Right kidney (tissue), 1 donor: ENCODE results near the gene KCNQ1.

ENCODE experiments used
- DNase-seq: peaks from one replicate; pipeline ENCODE4 v3.0.0-alpha.2; 2016

The KCNQ1 gene

GRCh38 chr11:2810411-2811205, 365.8 kb downstream of the KCNQ1 start:
- DNase-seq: no peak

- DNase-seq: no peak
Measured at GRCh38 chr11:2811206-2812091, 366.6 kb downstream of the KCNQ1 start.

- peak; percentile 71 for DNase-seq
Measured at GRCh38 chr11:2812371-2812991, 367.7 kb downstream of the KCNQ1 start.

- DNase-seq: no peak
Measured at GRCh38 chr11:2813141-2813908, 368.5 kb downstream of the KCNQ1 start.

- DNase-seq: no peak
Measured at GRCh38 chr11:2813968-2814367, 369.2 kb downstream of the KCNQ1 start.

- no peak for DNase-seq
Measured at GRCh38 chr11:2814751-2815150, 369.9 kb downstream of the KCNQ1 start.

- DNase-seq: no peak
Measured at GRCh38 chr11:2815762-2816496, 371.1 kb downstream of the KCNQ1 start.

- no peak for DNase-seq
Measured at GRCh38 chr11:2816523-2816922, 371.7 kb downstream of the KCNQ1 start.

- DNase-seq: no peak
Measured at GRCh38 chr11:2816941-2817421, 372.2 kb downstream of the KCNQ1 start.

- DNase-seq: no peak
Measured at GRCh38 chr11:2817431-2817830, 372.6 kb downstream of the KCNQ1 start.

GRCh38 chr11:2818021-2818420, 373.2 kb downstream of the KCNQ1 start:
- no peak for DNase-seq

GRCh38 chr11:2818503-2818902, 373.7 kb downstream of the KCNQ1 start:
- no peak for DNase-seq

GRCh38 chr11:2819316-2819715, 374.5 kb downstream of the KCNQ1 start:
- DNase-seq: no peak

- no peak for DNase-seq
Measured at GRCh38 chr11:2820976-2821375, 376.2 kb downstream of the KCNQ1 start.

- no peak for DNase-seq
Measured at GRCh38 chr11:2821891-2822290, 377.1 kb downstream of the KCNQ1 start.

- DNase-seq: no peak
Measured at GRCh38 chr11:2824851-2825250, 380.0 kb downstream of the KCNQ1 start.

GRCh38 chr11:2825261-2825888, 380.6 kb downstream of the KCNQ1 start:
- DNase-seq: no peak

GRCh38 chr11:2825889-2826678, 381.3 kb downstream of the KCNQ1 start:
- peak; percentile 66 for DNase-seq

- peak; percentile 59 for DNase-seq
Measured at GRCh38 chr11:2826679-2827056, 381.9 kb downstream of the KCNQ1 start.

GRCh38 chr11:2827256-2827655, 382.4 kb downstream of the KCNQ1 start:
- DNase-seq: no peak
